A375 (cell line): ENCODE results near the gene CLEC1A. TPM values are rescaled to one million over a fixed set of nuclear protein-coding genes. Genes with fewer than 3 reads are reported as not detected.

Source experiments
- total RNA-seq: library from RNA; depleted of rRNA; stranded (reverse); fragments of >200 nt; shearing (Covaris generic); gene quantifications from 2 replicates; pipeline ENCODE4 v1.2.3, GENCODE V29; 2014; rRNA removed

The CLEC1A gene
- total RNA-seq = not detected in 2 replicates

GRCh38 chr12:10098791-10099190 lies at the start of gene CLEC1A:
CLEC1A (minus strand) TSS chr12:10098985; CDS start chr12:10098922, 63 bp downstream.

GRCh38 chr12:10130042-10130441 lies 31.3 kb upstream of the CLEC1A start, which contains the start of gene CLEC7A:
CLEC7A (minus strand) TSS chr12:10130199; CDS start chr12:10130082, 117 bp downstream.

GRCh38 chr12:10030446-10030845 lies 68.3 kb downstream of the CLEC1A start, which contains the start of gene CLEC9A:
CLEC9A (plus strand) TSS chr12:10030682; CDS start chr12:10052688, 22,006 bp downstream.

Other genes starting within 250 kb of the CLEC1A start
- 15.3 and 18.1 TPM in 2 replicates for gene CLEC2B, start 229.6 kb downstream of the CLEC1A start, total RNA-seq
- gene KLRF2, start 217.5 kb downstream of the CLEC1A start, total RNA-seq = not detected in 2 replicates
- gene CLEC2A, start 166.6 kb downstream of the CLEC1A start, total RNA-seq = not detected in 2 replicates
- not detected in 2 replicates for gene CLEC12A, start 127.6 kb downstream of the CLEC1A start, total RNA-seq
- not detected in 2 replicates for gene CLEC1B, start 99.9 kb downstream of the CLEC1A start, total RNA-seq
- gene CLEC12B, start 88.4 kb downstream of the CLEC1A start, total RNA-seq = not detected in 2 replicates
- gene CLEC9A, start 68.3 kb downstream of the CLEC1A start, total RNA-seq = not detected in 2 replicates
- gene CLEC7A, start 31.2 kb upstream of the CLEC1A start, total RNA-seq = not detected in 2 replicates
- not detected in 2 replicates for gene OLR1, start 73.1 kb upstream of the CLEC1A start, total RNA-seq
- 0.04 and 0.08 TPM in 2 replicates for gene TMEM52B, start 80.0 kb upstream of the CLEC1A start, total RNA-seq
- gene GABARAPL1, start 113.9 kb upstream of the CLEC1A start, total RNA-seq = 22.8 and 32.0 TPM in 2 replicates
- not detected in 2 replicates for gene KLRD1, start 208.9 kb upstream of the CLEC1A start, total RNA-seq